NCI-H226 (cell line): ENCODE results near the gene PLXNA2.

Experiments used
- DNase-seq: peaks from one replicate; pipeline ENCODE4 v3.0.0-alpha.2; 2015

Gene PLXNA2

DNA sequence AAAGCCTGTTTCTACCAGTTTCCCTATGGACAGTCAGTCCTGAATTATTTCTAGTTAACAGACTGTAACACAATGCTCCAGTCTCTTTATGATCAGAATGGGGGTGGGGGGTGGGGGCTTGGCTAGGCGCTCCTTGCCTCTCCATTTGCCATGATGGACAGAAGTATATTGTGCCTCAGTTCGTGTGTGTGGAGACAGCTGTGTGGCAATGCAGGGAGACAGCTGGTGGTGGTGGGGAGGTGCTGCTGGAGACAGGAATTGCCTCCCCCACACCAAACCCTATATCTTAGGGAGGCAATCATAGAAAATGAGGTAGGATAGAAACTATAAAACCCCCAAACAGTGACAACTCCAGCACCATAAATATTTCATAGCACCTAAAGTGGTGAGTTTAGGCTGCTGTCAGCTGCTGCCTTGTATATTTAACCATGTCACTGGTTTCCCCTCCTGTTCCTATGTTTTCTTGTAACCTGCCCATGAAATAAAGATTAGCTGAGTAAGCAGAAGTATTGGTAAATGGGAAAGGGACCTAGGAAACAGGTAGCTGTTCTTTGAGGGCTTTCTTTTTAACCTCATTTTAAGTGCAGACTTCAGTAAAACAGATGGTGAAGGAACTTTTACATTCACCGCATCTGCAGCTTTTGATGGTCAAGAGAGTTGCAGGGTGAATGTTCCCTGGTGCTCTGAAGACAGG is 3.4 kb downstream of the PLXNA2 start:
- DNase-seq = no peak

GRCh38 chr1:208239473-208240381 is 4.5 kb downstream of the PLXNA2 start:
- no peak for DNase-seq

DNA sequence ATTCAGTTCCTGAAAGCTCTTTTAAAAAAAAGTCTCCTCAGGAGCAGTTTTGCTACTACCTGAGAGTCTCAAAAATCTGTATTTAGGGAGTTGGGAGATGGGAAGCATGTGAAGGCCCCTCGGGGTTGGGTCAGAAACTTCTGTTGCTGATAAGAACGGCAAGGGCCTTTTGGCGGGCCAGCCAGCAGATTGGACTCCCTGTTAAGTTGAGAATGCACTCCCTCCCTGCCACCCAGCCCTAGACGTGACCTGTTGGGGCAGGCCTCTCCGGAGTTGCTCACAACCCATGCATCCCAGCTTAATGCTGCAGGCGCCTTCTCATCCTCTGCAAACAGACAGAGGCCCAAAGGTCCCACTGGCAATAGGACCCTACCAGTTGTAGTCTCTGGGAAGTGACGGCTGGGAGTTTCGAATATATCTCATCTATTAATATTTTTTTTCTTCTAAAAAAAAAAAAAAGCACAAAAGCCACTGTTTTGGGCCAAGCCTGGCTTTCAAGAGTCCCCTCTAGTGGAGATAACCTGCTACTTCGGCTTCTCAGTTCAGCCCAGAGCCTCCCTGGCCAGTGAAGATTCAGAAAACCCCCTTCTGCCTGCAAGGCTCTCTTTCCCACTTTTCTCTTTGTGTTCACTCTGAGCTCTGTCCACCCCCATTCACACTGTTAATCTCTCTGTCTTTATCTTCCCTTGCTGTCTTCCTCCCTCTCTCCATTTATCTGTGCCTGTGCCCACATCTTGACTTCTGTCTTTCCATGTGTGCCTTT is 5.3 kb downstream of the PLXNA2 start:
- no peak for DNase-seq

DNA sequence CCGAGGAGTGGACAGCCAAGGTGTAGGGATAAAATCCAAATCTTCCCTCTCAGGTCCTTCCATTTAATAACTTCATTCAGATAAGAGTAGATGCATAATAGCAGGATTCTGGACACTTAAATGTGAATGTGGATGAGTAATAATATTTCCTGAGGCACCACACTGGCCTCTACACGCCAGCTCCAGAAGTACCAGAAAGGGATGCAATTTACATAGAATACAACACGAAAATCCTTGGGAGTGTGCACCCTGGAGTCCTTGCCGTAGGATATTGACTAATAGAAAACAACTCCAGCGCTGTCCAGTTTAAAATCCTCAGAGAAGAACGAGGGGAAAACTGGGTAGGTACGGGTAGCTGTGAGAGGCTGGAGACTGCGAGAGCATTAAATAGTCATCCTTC is 6.9 kb downstream of the PLXNA2 start:
- DNase-seq = no peak

- DNase-seq = no peak
These were observed 8.0 kb downstream of the PLXNA2 start for GRCh38 chr1:208235982-208236761.

DNA sequence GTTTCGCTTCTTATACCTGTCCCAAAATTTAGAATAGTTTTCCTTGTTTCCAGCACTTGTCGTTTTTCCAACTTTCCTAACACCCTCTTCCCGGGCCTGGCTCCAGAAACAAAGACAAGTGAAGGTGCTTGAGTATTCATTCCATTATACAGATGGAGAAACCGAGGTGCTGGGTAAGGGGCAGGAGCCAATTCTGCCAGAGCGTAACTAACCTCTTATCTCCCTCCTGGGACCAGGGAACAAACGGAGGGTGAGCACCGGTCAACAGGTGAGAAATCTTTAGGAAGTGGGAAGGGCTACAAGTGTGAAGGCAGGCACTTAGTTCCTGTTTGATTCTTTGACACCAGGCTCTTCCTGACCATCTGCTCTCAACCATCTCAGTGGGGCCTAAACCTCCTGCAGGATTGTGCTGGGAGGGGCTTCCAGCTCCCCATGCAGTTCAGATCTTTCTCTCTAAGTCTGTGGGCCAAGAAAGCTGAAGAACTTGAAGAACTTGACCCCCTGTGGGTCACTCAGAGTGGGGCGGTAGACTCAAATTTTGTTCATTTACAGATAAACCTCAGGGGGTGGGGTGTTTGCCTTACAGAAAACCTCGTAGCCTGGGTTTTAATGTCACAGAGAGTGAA is 8.7 kb downstream of the PLXNA2 start:
- DNase-seq = no peak

DNA sequence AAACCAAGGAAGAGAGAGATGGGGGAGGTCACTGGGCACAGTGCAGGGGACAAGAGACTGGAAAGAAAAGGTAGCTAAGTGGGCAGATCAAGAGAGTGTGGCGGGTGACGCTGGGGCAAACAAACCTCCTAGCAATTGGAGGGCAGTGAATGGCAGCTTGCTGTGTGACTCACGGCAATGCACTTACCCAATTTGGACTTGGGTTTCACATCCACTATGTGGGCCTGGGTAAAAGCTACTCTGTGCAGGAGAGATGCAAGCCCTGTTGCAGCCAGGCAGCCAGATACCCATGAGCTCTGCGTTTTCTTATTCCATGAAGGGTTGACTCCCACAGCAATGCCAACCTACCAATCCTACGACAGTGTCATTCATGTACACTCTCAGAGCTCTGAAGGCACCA is 9.5 kb downstream of the PLXNA2 start:
- no peak for DNase-seq

GRCh38 chr1:208233978-208234377 is 10.2 kb downstream of the PLXNA2 start:
- no peak for DNase-seq

- no peak for DNase-seq
These were observed 10.6 kb downstream of the PLXNA2 start for GRCh38 chr1:208233546-208233945.

DNA sequence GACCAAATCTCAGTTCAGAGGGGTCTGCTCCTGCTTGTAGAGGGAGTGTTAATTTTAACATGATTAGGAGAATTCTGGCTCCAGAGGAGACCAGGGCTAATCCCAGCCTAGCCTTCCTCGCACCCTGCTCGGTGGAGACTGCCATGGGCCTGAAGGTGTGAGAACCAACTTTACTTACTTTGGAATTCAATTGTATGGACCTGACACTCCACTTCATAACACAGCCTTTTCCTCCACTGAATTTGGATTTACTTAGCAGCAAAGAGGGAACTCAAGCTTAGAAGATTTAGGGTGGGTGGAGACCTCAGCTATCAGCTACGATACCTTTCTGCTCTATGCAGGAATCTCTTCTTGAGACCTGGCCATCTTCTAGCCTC is 11.5 kb downstream of the PLXNA2 start:
- DNase-seq = no peak

GRCh38 chr1:208231881-208232661 is 12.1 kb downstream of the PLXNA2 start:
- no peak for DNase-seq

DNA sequence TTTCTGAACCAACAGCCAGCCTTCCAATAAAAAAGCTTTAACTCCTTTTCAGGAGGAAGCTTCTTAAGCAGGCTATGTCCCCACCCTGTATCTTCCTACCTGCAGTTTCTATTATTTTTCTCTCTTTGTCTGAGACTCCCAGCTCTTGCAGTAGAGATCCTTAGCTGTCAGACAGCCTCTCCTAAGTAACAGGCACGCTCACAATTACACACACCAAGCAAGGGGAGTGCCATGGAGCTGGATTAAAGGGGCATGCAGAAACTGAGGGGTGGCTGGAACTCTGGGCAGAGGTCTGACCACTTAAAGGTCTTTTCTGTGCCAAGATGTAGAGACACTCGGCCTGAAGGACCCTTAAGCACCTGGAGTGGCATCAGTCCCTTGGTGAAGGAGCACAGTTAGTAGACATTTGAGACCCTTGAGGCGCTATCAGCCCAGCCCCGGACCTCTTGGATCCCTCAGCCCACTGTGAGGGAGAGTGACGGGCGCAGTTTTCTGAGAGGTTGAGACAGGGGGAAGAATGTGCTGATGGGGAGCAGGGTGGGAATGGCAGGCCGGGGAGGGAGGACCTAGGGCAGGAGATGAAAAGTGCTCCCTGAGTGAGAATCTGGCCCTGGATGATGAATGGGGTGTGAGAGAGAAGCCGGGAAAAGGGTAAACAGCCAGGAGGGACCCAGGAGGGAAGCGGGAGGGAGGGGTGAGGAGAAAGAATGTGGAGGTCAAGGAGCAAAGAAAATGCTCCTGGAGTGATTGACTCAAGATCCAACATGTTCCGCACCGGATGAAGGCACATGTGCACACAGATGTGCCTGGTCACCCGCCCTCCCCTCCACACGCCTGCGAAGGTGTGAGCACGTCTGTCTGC is 13.3 kb downstream of the PLXNA2 start:
- DNase-seq = no peak

DNA sequence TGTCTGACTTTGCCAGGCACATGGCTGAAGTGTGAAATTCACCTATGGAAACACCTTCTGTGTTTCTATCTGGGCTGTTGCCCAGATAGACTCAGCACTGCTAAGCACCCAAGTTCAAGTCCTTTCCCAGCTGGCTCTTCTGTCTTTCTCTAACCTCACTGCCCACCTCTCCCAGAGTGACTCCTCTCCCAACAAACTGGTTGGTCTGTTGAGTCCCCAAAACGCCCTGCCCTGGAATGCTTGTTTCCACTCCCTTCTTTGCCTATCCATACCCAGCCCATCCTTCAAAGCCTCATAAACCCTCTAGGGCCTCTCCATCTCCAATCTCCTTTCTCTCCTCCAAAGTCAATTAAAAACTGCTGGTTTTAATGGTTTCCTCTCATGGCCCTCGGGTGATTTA is 15.6 kb downstream of the PLXNA2 start:
- no peak for DNase-seq

DNA sequence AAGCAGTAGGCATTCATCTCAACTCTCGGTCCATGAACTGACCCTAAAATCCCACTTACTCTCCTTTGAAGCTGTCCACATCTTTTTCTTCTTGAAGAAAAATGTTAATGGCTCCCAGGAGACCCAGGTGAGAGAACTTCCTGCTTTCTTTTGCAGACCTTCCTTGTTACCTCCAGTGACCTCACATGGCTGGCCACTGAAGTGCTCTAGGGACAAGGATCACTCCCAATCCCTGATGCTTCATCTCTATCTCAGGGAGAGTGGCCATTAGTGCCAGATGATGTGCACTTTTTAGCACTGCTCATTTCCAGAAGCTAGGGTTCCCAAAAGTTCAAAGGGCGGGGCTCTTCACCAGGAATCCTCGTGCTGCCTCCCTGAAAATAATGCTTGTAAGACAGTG is 16.2 kb downstream of the PLXNA2 start:
- DNase-seq = no peak

DNA sequence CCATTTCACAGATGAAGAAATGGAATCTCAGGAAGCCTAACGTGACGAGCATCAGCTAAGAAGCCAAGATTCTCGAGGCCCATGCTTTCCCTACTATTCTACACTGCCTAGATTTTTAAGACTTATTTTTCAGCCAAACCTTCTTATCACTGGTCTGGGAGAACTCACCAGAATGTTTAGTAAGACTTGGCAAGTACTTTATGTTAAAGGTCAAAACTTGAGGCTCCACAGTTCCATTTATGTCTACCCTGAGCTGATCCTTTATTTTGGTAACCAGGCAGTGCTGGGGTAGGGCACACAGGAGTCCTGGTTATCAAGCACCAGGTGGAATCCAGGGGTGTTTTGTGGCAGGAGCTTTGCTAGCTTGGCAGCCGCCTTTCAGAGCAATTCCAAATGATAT is 16.8 kb downstream of the PLXNA2 start:
- DNase-seq = no peak

DNA sequence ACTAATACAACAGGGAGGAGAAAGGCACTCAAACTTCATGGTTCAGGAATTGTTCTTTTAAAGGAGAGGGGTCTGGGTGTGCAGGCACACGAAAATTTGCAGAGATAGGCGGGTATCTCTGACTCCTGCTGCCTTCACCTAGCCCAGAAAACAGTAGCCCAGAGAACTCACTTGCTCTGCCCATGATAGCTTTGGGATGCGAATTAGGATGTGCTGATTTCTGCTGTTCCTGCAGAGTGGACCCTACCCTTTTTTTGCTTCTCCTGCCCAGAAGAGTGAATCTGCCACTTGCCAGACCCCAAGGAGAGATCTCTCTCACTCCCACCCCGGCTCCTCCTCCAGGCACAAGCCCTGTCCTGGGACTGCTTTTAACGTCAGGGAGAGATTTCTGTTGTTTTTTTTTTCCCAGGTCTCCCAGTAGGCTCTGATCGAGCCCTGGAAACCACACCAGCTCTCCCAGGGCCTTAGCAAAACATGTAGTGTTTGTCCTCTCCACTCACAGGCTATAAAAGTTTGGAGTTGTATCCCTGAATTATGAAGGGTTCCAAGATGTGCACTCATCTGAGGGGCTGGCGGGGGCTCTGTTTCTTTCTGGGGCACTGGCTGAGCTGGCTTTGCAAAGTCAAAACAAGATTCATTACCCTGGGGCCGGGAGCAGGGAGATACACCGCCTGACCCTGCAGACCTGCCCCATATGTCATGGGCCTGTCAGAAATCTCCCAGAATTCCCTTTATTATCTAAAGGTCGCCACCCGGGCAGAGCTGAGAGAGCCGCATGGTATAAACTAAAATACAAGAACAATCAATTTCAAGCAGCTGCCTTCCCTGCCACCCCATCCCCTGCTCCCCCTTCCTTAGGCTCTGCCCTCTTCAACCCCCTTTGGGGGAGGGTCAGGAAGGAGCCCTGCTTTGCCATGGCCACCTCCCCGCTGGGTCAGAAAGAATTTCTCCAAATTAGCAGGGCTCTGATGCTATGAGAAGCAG is 17.9 kb downstream of the PLXNA2 start:
- DNase-seq = no peak

- no peak for DNase-seq
These were observed 19.9 kb downstream of the PLXNA2 start for GRCh38 chr1:208224192-208224713.

DNA sequence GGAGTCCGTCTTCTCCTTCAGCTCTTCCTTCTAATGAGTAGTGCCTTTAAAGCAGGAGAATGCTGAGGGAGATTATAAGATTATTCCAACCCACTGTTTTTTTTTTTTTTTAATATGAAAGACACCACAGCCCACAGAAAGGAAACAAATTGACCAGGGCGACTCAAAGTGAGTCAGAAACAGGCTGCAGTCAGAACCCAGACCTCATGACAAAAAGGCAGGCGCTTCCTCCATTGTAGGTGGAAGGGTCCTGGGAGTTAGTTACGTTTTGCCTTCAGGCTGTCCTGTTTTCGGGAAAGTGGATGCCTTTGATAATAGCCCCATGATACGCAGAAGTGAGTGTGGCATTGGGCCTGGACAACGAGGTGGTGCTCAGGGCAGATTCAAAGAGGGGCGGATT is 21.0 kb downstream of the PLXNA2 start:
- no peak for DNase-seq
